ENCODE measurements around the gene SLC22A4.

GRCh38 chr5:132370181-132370970 is 76.2 kb downstream of the SLC22A4 start:
- TF ChIP-seq, protein P1, sequence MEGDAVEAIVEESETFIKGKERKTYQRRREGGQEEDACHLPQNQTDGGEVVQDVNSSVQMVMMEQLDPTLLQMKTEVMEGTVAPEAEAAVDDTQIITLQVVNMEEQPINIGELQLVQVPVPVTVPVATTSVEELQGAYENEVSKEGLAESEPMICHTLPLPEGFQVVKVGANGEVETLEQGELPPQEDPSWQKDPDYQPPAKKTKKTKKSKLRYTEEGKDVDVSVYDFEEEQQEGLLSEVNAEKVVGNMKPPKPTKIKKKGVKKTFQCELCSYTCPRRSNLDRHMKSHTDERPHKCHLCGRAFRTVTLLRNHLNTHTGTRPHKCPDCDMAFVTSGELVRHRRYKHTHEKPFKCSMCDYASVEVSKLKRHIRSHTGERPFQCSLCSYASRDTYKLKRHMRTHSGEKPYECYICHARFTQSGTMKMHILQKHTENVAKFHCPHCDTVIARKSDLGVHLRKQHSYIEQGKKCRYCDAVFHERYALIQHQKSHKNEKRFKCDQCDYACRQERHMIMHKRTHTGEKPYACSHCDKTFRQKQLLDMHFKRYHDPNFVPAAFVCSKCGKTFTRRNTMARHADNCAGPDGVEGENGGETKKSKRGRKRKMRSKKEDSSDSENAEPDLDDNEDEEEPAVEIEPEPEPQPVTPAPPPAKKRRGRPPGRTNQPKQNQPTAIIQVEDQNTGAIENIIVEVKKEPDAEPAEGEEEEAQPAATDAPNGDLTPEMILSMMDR (IDR thresholded peaks at IDR 0.05), result no peak
- no peak for TF ChIP-seq EZH2 (IDR thresholded peaks at IDR 0.05)
